Retina (tissue), 1 donor: ENCODE measurements around the gene CYP3A4.
"Not testable (repeated sequence)": the region's sequence is repeated elsewhere in the genome, so short reads cannot be mapped to it uniquely, and the experiment has no call there.

Experiments used
- DNase-seq: peaks from one replicate; pipeline ENCODE4 v3.0.0-alpha.2; 2016

Gene CYP3A4

GRCh38 chr7:99791667-99792369 lies 7.8 kb upstream of the CYP3A4 start:
- DNase-seq, result no peak

DNA sequence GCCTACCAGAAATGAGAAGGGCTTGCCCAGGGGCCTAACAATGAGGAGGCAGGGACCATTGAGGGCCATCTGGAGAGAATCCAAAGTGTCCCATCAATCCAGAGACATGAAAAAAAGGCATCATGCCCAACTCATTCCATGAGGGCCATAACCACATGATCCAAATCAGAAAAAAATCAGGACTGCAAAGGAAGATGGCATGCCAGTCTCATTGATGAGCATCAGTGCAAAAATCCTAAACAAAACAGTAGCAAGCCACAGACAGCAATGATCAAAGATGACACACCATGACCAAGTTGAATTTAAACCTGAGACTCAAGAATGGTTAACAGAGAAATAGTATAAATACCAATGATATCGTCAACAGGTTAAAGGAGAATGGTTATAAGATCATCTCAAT lies 7.0 kb upstream of the CYP3A4 start:
- DNase-seq, result no peak

- DNase-seq, result no peak
Measured at GRCh38 chr7:99790407-99790806, 6.4 kb upstream of the CYP3A4 start.

GRCh38 chr7:99789441-99790070 lies 5.6 kb upstream of the CYP3A4 start:
- DNase-seq, result no peak

DNA sequence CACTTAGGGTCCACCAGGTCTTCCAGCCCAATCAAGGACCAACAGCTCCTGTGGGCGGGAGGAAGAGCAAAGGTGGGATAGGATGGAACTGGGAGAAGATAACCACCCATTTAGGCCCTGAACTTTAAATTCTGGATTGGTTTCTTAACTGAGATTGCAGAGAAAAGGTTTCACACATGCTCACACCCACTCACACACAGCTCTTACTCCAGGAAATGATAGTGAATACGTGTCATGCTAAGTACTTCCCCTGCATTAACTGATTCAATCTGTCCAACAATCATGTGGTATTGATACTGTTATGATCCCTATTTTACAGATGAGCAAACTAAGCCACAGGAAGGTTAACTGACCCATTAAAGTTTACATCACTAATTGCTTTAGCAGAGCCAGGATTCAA lies 4.6 kb upstream of the CYP3A4 start:
- DNase-seq, result no peak

DNA sequence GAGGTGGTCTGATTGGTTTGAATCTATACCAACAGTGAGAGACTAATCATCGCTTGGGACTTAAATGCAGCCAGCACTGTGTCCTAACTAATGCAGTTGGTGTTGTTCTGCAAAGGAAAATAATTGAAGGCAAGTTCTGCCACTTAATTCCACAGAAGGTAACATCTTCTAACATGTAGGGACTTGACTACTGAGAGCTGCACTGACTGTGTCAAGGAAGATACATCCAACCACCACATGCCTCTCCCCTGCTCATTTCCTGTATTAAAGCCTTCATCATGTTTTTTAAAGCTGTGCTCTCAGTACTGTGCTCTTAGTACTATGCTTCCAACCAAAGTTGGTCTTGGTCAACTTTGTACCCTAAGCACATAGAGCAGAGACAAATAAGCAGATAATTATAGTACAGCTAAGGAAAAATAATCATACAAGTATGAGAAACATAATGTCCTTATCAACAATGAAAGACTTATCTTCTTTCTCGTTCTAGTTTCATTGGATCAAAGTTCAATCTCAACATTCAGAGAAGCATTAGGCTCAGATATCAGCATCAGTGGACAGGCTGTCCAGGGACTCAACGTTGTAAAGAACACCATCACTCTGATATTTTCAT lies 2.8 kb upstream of the CYP3A4 start:
- DNase-seq, result no peak

DNA sequence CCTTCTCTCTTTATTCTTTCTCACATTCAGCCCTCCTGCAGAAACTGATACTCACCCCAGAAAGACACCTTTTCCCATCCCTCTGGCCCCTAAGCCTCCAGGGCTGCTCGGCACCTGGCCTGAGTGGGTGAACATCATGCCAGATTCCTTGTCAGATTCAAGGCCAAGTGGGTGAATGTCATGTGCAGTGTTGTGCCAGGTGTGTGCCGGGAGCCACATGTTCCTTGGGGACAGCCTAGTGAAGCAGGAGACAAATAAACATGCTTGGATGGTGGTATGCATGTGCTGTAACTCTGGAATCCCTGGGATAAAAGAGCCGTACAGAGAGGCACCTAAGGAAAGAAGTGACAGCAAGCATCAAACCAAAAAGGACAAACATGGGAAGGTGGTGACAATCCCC lies 1.7 kb upstream of the CYP3A4 start:
- not testable (repeated sequence) for DNase-seq

DNA sequence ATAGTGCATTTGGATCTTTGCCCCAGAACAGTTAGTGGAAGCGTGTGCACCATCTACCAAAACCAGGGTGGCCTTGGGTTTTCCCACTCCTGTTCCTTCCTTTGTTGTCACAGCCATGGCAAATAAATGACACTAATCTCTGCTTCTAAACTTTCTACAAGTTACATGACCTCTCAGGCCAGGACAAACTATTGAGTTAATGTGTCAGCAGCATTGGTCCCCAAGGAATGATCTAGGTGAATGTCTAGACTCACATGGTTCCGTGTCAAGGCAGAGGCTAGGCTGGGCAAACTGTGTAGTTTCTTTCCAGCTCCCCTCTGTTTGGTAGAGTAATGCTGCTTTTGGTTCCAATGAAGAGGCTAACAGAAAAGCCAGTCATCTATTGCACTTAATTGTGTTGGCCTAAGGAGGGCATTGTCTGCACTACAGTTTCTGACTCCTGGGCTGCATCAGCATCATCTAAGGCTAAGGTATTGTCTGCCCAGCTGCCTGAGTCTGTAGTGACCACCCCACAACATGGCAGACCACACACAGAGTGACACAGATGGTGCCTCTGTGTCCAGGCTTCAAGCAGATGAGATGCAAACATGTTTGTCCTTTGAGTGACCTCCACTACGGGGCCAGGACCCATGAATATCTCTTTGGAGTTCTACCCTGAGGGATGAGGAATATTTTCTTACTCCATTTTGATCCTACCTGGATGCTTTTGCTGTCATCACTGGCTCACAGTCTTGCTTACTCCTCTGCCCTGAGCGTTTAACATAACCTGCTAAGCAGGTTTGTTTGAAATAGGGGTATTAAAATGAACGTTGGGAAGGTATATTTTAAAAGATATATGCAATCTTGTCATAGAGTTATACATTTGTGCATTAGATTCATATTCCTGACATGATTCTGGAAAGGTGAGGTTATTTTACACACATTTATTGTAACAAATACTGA lies 1.7 kb downstream of the CYP3A4 start:
- DNase-seq, result no peak

- no peak for DNase-seq
Measured at GRCh38 chr7:99780588-99780987, 3.4 kb downstream of the CYP3A4 start.

GRCh38 chr7:99779949-99780348 lies 4.0 kb downstream of the CYP3A4 start:
- DNase-seq, result no peak

- DNase-seq, result no peak
Measured at GRCh38 chr7:99778880-99779279, 5.1 kb downstream of the CYP3A4 start.

GRCh38 chr7:99773395-99773794 lies 10.6 kb downstream of the CYP3A4 start:
- not testable (repeated sequence) for DNase-seq

DNA sequence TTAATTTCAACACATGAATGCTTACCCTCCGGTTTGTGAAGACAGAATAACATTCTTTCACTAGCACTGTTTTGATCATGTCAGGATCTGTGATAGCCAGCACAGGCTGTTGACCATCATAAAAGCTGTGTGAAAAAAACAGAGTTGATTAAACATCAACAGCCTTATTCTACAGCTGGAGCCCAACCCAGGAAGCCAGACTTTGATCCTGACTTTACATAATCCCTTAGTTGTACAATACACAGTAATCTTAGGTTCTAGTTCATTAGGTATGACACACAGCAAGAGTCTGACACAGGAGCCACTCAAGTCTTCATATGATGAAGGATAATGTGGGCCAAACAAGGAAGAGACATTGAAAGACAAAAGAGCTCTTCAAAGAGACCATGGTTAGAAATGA lies 11.4 kb downstream of the CYP3A4 start:
- no peak for DNase-seq

- not testable (repeated sequence) for DNase-seq
Measured at GRCh38 chr7:99769494-99769893, 14.5 kb downstream of the CYP3A4 start.

DNA sequence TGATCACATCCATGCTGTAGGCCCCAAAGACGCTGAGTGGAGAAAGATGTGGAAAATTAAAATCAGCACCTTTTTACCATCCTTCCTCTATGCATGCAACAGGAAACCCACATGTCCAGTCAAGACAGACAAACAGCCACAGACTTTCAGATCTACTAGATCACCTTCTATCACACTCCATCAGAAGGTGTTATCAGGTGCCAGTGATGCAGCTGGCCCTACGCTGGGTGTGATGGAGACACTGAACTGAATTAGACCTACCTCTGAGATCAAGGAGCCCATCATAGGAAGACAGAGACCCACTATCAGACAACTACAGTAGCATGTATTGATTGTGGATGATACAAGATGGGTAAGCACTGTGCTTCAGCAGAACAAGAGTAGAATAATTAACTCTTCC lies 15.5 kb downstream of the CYP3A4 start:
- DNase-seq, result no peak

DNA sequence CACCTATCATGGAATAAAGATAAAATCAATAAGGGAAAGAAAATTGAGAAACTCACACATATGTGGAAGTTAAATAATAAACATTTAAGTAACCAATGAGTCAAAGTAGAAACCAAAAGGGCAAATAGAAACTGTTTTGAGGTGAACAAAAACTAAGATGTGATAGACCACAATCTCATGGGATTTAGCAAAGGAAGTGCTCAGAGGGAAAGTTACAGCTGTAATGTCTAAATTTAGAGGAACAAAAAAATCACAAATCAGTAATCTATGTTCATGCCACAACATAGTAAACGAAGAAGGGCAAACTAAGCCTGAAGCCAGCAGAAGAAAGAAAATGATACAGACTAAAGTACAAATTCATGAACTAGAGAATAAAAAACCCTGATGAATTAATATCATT lies 16.3 kb downstream of the CYP3A4 start:
- no peak for DNase-seq

DNA sequence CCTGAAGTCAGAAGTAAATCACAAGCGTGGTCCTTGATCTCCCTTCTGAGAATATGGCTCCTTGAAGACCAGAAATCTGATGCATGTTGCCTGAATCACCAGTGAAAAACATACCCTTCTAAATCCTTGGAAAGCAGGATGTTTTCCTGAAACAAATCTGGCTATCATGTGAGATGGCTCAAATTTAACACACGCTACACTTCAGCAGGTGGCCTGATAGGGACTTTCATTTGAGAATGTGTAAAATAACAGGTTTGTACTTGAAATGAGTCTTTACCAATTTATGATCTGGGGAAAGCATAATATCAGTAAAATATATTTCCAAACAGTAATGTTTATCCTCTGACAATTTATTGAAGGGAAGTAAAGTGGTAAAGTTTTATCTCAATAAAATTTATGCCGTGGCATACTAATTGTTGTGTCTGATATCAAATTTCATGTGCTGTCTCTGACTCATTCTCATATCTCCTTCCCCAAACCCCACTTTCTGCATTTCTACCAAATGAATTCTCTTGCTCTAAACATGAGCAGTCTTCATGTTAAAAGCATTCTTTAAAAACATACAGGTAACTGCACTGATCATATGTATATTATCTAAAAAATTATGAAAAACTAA lies 17.4 kb downstream of the CYP3A4 start:
- DNase-seq, result no peak

DNA sequence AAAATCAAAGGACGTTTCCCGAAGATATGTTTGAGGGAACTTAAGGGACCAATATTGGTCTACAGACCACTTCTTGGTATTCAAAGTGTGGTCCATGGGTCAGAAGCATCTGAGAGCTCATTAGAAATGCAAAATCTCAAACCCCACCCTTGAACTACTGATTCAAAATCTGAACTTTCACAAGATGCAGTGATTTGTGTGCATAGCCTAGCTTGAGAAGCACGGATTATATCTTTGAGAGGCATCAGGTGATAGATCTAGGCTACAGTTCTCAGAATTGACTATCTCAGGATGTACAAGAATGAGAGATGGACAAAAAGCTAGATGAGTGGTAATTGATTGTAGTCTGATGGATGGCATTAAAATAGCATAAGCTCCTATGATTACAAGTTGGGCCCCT lies 19.5 kb downstream of the CYP3A4 start:
- DNase-seq, result no peak

DNA sequence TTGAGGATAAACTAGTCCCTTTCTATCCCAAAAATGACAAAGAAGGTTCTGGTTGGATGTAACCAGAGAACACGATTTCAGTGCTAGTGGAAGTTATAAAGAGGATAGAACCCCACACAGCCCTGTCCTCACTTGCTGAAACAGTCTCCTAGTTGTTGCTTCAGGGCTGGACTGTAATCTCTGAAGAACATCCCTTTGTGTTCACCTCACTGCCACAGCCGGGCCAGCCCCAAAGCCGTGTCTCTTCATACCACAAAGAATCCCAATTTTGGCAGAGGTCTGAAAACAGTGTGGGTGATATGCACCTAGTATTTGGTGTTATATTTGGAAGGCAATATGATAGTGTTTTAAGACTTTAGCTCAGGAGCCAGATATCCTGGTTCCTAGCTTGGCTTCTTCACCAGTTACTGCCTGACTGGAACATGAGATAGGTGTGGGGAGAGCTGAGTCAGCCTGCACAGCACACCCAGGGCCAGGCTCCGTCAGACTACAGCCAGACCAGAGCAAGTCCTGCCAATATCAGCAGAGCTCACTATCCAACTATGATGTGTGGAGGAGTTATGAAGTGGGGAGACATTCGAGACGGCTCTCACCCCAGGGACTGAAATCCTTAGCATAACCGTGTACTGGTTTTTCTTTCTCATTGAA lies 21.2 kb downstream of the CYP3A4 start:
- no peak for DNase-seq

- DNase-seq, result no peak
Measured at GRCh38 chr7:99755085-99755484, 28.9 kb downstream of the CYP3A4 start.

GRCh38 chr7:99752356-99752755 lies 31.6 kb downstream of the CYP3A4 start:
- DNase-seq, result peak; percentile 16
